OCI-LY1 (cell line): ENCODE measurements around the gene BICDL2.

ENCODE experiments used
- H2AFZ ChIP-seq: fragments of 200-600 bp; sonication (generic), shearing (Covaris generic); 2 replicates; pipeline ENCODE4 v1.6.0; 2014; ENCODE audit warnings: antibody characterized with exemption, mild to moderate bottlenecking, low read length
- H3F3A ChIP-seq: fragments of 200-600 bp; sonication (generic), shearing (Covaris generic); 2 replicates; pipeline ENCODE4 v1.6.0; 2014; ENCODE audit warnings: mild to moderate bottlenecking, antibody characterized with exemption, low read length, moderate library complexity; ENCODE audit not compliant: insufficient read depth
- H3K27ac ChIP-seq: fragments of 200-600 bp; sonication (generic); 2 replicates; pipeline ENCODE4 v1.5.1; 2014; ENCODE audit warnings: low read length, mixed run types, mild to moderate bottlenecking, low read depth; ENCODE audit not compliant: poor library complexity, severe bottlenecking
- H3K27me3 ChIP-seq: fragments of 200-600 bp; sonication (generic); 2 replicates; pipeline ENCODE4 v1.6.0; 2014; ENCODE audit warnings: antibody characterized with exemption, mild to moderate bottlenecking, low read length, moderate library complexity; ENCODE audit not compliant: insufficient read depth
- H3K36me3 ChIP-seq: fragments of 200-600 bp; sonication (generic); 2 replicates; pipeline ENCODE4 v1.6.1; 2014; ENCODE audit warnings: mild to moderate bottlenecking, antibody characterized with exemption, low read length, moderate library complexity, mixed read lengths; ENCODE audit not compliant: insufficient read depth
- H3K4me1 ChIP-seq: fragments of 200-600 bp; sonication (generic); 2 replicates; pipeline ENCODE4 v1.5.1; 2014; ENCODE audit warnings: mild to moderate bottlenecking, low read length, moderate library complexity; ENCODE audit not compliant: insufficient read depth, severe bottlenecking
- H3K4me2 ChIP-seq: fragments of 200-600 bp; sonication (generic), shearing (Covaris generic); 2 replicates; pipeline ENCODE4 v1.6.1; 2014; ENCODE audit warnings: low read length
- H3K4me3 ChIP-seq: fragments of 200-600 bp; sonication (generic); 2 replicates; pipeline ENCODE4 v1.5.1; 2014; ENCODE audit warnings: low read length, low read depth, mild to moderate bottlenecking, mixed read lengths; ENCODE audit not compliant: poor library complexity, severe bottlenecking
- H3K79me2 ChIP-seq: fragments of 200-600 bp; shearing (Covaris generic); 2 replicates; pipeline ENCODE4 v1.6.1; 2016; ENCODE audit warnings: mixed run types, low read length, mixed read lengths; ENCODE audit not compliant: insufficient read depth
- H3K9ac ChIP-seq: fragments of 200-600 bp; sonication (generic), shearing (Covaris generic); 2 replicates; pipeline ENCODE4 v1.6.1; 2014; ENCODE audit warnings: mild to moderate bottlenecking, low read length, mixed read lengths
- H3K9me2 ChIP-seq: fragments of 200-600 bp; sonication (generic), shearing (Covaris generic); 2 replicates; pipeline ENCODE4 v1.6.1; 2014; ENCODE audit warnings: low read depth, mild to moderate bottlenecking, low read length, mixed read lengths
- H3K9me3 ChIP-seq: fragments of 200-600 bp; shearing (Covaris generic); 2 replicates; pipeline ENCODE4 v1.6.1; 2014; ENCODE audit warnings: low read length, mixed read lengths
- H4K20me1 ChIP-seq: fragments of 200-600 bp; sonication (generic), shearing (Covaris generic); 2 replicates; pipeline ENCODE4 v1.6.0; 2016; ENCODE audit warnings: mild to moderate bottlenecking, low read length; ENCODE audit not compliant: insufficient read depth
- CTCF ChIP-seq: fragments of 200-600 bp; sonication (generic), shearing (Covaris generic); IDR thresholded peaks from 2 replicates; pipeline ENCODE4 v1.5.1; 2017; ENCODE audit warnings: mild to moderate bottlenecking, antibody characterized with exemption, low read length, moderate library complexity, mixed read lengths
- EZH2 ChIP-seq: fragments of 200-600 bp; sonication (generic), shearing (Covaris generic); IDR thresholded peaks from 2 replicates; pipeline ENCODE4 v1.8.0; 2017; ENCODE audit warnings: borderline replicate concordance, mixed run types, mild to moderate bottlenecking, antibody characterized with exemption, low read length, moderate library complexity, mixed read lengths

The BICDL2 gene

GRCh38 chr16:3029491-3030221, 7.1 kb downstream of the BICDL2 start:
- Histone ChIP-seq H3K36me3 (peaks cover 11% of the 10 kb centered on the region), H3K27ac (no peak overlapping the region), H3K4me1 (peaks cover 4% of the 10 kb centered on the region), H3K79me2 (no peaks in the 10 kb centered on the region), H3K9ac (no peak overlapping the region), H3K4me2 (peak overlapping the region; percentile 16; the same call in 1 of the 2 replicates), H3K9me2 (no peaks in the 10 kb centered on the region), H3K27me3 (peaks cover 12% of the 10 kb centered on the region), H3K9me3 (no peaks in the 10 kb centered on the region), H3F3A (no peaks in the 10 kb centered on the region), H2AFZ (no peak overlapping the region), H3K4me3 (no peak overlapping the region), H4K20me1 (no peaks in the 10 kb centered on the region)
- no peak for TF ChIP-seq CTCF
- no peak; the same call in 1 of the 2 replicates for TF ChIP-seq EZH2

GRCh38 chr16:3028716-3029319, 7.9 kb downstream of the BICDL2 start:
- no peaks in the 10 kb centered on the region for H4K20me1 ChIP-seq
- H3K4me3 ChIP-seq: no peak overlapping the region
- H3K4me1 ChIP-seq: peaks cover 4% of the 10 kb centered on the region
- no peak overlapping the region for H3K4me2 ChIP-seq
- no peaks in the 10 kb centered on the region for H3K9me2 ChIP-seq
- no peak overlapping the region for H3K27ac ChIP-seq
- peaks cover 12% of the 10 kb centered on the region for H3K27me3 ChIP-seq
- H3K79me2 ChIP-seq: no peaks in the 10 kb centered on the region
- H3F3A ChIP-seq: no peaks in the 10 kb centered on the region
- no peak overlapping the region for H3K9ac ChIP-seq
- peaks cover 11% of the 10 kb centered on the region for H3K36me3 ChIP-seq
- no peaks in the 10 kb centered on the region for H3K9me3 ChIP-seq
- TF ChIP-seq EZH2 (no peak), CTCF (no peak)
- H2AFZ ChIP-seq: no peak overlapping the region

DNA sequence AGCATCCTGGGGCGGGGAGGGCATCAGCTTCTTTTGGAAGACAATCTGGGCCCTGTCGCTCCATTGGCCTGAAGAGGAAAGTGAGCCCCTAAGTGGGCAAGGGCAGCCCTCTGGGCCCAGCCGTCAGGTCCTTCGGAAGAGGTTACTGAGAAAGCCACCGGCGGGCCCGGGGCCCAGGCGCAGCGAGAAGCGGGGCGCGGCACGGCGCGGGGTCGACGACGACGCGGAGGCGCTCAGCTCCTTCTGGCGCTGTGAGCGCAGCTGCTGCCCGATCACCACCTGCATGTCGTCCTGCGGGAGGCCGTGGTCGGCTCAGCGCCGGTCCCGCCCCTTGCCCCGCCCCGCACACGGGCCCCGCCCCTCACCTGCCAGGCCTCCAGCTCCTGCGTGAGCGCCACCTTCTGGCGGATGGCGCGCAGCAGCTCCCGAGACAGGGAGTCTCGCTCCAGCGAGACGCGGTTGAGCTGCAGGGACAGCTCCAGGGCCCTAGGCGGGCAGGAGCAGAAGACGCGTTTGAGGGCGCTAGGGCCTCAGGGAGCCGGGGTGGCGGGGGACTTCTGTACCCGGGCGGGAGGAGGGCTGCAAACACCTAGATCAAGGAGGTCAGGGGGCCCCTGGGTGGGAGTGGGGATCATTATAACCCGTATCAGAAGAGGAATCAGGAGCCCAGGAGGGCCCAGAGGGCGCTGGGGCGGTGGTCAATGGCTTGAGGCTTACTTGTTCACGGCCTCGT, 8.6 kb downstream of the BICDL2 start:
- Histone ChIP-seq H3F3A (no peaks in the 10 kb centered on the region), H3K4me2 (peak overlapping the region; percentile 52), H3K4me3 (peak overlapping the region; percentile 26), H3K9me3 (no peaks in the 10 kb centered on the region), H3K27me3 (peaks cover 12% of the 10 kb centered on the region), H3K9me2 (no peaks in the 10 kb centered on the region), H3K79me2 (no peaks in the 10 kb centered on the region), H3K27ac (no peak overlapping the region), H3K9ac (no peak overlapping the region), H2AFZ (no peak overlapping the region), H4K20me1 (no peaks in the 10 kb centered on the region), H3K4me1 (peaks cover 10% of the 10 kb centered on the region), H3K36me3 (peaks cover 11% of the 10 kb centered on the region)
- TF ChIP-seq CTCF: peak; percentile 66
- no peak for TF ChIP-seq EZH2
